Measurements from ENCODE around the gene FKBP10. TPM values are rescaled to one million over a fixed set of nuclear protein-coding genes. Genes with fewer than 3 reads are reported as not detected.

FKBP10 gene
- total and polyA plus RNA-seq, 7 donors: 3.9 to 9.5 (median 5.7) TPM

DNA sequence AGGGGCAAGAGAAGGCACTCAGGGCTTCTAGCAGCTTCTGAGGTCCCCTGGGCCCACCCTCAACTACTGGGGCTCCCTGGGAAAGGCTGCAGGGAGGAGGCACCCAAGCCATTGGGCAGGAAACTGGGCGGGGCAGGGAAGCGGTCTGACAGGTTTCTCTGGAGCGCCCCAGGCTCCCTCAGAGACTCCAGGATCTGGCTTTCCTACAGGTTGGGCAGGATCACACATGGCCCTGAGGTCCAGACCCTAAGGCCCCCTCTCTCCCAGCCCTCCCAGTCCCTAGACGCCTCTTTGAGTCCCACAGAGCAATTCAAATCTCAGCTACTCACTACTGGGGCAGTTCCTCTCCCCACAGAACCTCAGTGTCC is 40.6 kb upstream of the FKBP10 start:
- TF ChIP-seq, protein P1, sequence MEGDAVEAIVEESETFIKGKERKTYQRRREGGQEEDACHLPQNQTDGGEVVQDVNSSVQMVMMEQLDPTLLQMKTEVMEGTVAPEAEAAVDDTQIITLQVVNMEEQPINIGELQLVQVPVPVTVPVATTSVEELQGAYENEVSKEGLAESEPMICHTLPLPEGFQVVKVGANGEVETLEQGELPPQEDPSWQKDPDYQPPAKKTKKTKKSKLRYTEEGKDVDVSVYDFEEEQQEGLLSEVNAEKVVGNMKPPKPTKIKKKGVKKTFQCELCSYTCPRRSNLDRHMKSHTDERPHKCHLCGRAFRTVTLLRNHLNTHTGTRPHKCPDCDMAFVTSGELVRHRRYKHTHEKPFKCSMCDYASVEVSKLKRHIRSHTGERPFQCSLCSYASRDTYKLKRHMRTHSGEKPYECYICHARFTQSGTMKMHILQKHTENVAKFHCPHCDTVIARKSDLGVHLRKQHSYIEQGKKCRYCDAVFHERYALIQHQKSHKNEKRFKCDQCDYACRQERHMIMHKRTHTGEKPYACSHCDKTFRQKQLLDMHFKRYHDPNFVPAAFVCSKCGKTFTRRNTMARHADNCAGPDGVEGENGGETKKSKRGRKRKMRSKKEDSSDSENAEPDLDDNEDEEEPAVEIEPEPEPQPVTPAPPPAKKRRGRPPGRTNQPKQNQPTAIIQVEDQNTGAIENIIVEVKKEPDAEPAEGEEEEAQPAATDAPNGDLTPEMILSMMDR (IDR thresholded peaks at IDR 0.05): no peak
- no peaks in the 10 kb centered on the region for H3K27me3 ChIP-seq (ENCODE audit: insufficient read depth in 3 of 3, low read length in 2 of 3)
- peaks cover 0 to 49% of the 10 kb centered on the region in 2 donors for H3K36me3 ChIP-seq (ENCODE audit: insufficient read depth in 1 of 2, low read depth in 1 of 2)
- peaks cover 27% of the 10 kb centered on the region for H3K4me1 ChIP-seq
- ATAC-seq: no peak
- no peak overlapping the region for H3K4me3 ChIP-seq
- H3K27ac ChIP-seq: no peak overlapping the region
- WGBS, 3 donors: 82 to 93% (median 90%) methylated on average over 4 of the region's 4 CpGs
- no peak for DNase-seq
- intact Hi-C loops (cut with DNase I): no loop called here
- H3K9me3 ChIP-seq: no peaks in the 10 kb centered on the region

DNA sequence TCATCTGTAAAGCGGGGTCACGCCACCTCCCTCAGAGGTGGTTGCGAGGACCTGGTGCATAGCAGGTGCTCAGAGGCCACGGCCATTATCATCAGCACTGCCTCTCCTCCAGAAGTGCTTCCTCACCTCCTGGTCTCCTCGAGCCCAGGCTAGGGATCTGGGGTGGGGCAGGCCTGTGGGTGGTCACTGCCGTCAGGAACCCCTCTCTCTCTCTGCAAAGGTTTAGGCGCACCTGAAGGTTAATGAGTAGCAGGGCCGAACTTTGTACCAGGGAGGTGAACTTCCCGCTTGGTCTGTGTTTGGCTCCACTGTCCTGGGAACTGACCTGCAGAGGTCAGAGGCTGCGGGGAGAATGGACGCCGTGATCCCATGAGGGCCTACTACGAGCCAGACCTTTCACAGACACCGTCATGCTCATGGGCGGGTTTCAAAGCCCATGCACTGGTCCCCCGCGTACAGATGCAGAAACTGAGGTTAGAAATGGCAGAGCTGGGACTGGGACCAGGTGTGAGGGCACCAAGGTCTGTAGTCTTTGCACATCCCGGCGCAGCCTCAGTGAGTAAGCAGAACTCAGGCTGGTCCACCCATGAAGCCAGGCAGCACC is 40.1 kb upstream of the FKBP10 start:
- Histone ChIP-seq H3K27ac (peak overlapping the region; percentile 28), H3K27me3 (ENCODE audit: insufficient read depth in 3 of 3, low read length in 2 of 3) (no peaks in the 10 kb centered on the region), H3K36me3 (ENCODE audit: insufficient read depth in 1 of 2, low read depth in 1 of 2) (peaks cover 0 to 44% of the 10 kb centered on the region in 2 donors), H3K9me3 (no peaks in the 10 kb centered on the region), H3K4me3 (no peak overlapping the region), H3K4me1 (peaks cover 32% of the 10 kb centered on the region)
- intact Hi-C loops (cut with DNase I): no loop called here
- DNase-seq (no peak), ATAC-seq (no peak)
- 82 to 89% (median 83%) methylated on average over 19 of the region's 19 CpGs for WGBS, 3 donors
- TF ChIP-seq, protein P1 (IDR thresholded peaks at IDR 0.05): no peak

DNA sequence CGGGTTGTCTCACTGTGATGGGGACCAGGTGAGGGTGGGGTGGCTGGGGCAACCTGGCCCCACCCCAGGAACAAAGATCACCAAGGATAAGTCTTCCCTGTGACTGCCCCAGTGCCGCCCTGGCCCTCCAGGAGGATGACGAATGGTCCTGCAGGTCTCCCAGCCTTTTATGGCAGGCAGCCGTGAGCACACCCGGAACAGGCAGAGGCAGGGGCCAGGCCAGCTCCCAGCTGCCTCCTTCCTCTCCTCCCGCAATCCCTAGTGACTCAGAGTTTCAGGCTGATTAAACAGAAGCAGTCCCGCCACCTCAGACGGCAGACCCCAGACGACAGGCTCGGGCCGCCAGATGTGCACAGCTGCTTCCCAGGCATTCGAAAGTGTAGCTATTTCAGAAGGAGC is 39.6 kb upstream of the FKBP10 start:
- H3K4me1 ChIP-seq: peaks cover 37% of the 10 kb centered on the region
- peak overlapping the region; percentile 28 for H3K27ac ChIP-seq
- TF ChIP-seq, protein P1 (IDR thresholded peaks at IDR 0.05): no peak
- no peaks in the 10 kb centered on the region for H3K27me3 ChIP-seq (ENCODE audit: insufficient read depth in 3 of 3, low read length in 2 of 3)
- H3K36me3 ChIP-seq (ENCODE audit: insufficient read depth in 1 of 2, low read depth in 1 of 2): peaks cover 0 to 39% of the 10 kb centered on the region in 2 donors
- DNase-seq: peak; percentile 55 to 86
- H3K4me3 ChIP-seq: no peak overlapping the region
- WGBS, 3 donors: 28 to 49% (median 38%) methylated on average over 12 of the region's 12 CpGs
- ATAC-seq: peak; percentile 39 to 68 (median 64)
- no peaks in the 10 kb centered on the region for H3K9me3 ChIP-seq
- intact Hi-C loops (cut with DNase I): no loop called here

DNA sequence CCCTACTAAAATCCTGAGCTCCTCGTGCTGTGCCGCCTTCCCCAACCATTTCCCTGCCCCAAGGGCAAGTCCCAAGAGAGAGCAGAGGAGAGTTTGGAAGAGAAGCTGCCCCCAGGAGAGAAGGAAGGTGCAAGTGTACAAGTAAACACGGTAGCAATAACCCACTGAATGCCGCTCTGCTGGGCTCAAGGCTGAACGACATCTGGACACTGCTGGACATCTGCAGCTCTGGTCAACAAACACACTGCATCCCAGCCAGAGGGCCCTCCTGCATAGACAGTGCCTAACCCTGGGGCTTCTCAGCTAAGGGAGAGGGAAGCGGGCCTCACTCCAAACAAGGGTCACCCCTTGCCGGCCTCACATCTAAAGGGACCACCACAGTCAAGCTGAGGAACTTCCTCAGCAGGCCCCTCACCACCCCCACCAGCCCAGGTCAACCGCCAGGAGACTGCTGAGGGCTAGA is 39.0 kb upstream of the FKBP10 start:
- Histone ChIP-seq H3K36me3 (ENCODE audit: insufficient read depth in 1 of 2, low read depth in 1 of 2) (peaks cover 0 to 33% of the 10 kb centered on the region in 2 donors), H3K4me3 (no peak overlapping the region), H3K27me3 (ENCODE audit: insufficient read depth in 3 of 3, low read length in 2 of 3) (no peaks in the 10 kb centered on the region), H3K27ac (peak overlapping the region; percentile 12), H3K9me3 (no peaks in the 10 kb centered on the region), H3K4me1 (peaks cover 40% of the 10 kb centered on the region)
- TF ChIP-seq, protein P1 (IDR thresholded peaks at IDR 0.05): no peak
- ATAC-seq: no peak
- no peak for DNase-seq
- intact Hi-C loops (cut with DNase I): no loop called here
- WGBS, 3 donors: 47 to 60% (median 52%) methylated on average over 8 of the region's 8 CpGs

Measured in psoas muscle (tissue), 8 donors.